OCI-LY3 (cell line): ENCODE results near the gene UGT1A1.

ENCODE experiments used
- H2AFZ ChIP-seq: fragments of 200-600, 300-600 bp; shearing (Covaris generic); 2 replicates; pipeline ENCODE4 v1.6.0; 2014; ENCODE audit warnings: antibody characterized with exemption, low read depth, low read length
- H3K27ac ChIP-seq: fragments of 200-600, 300-600 bp; sonication (generic); 2 replicates; pipeline ENCODE4 v1.5.1; 2014; ENCODE audit warnings: mild to moderate bottlenecking, low read length, moderate library complexity, mixed read lengths
- H3K27me3 ChIP-seq: fragments of 200-600, 300-600 bp; sonication (generic); 2 replicates; pipeline ENCODE4 v1.6.1; 2014; ENCODE audit warnings: low read depth, low read length, mixed read lengths
- H3K36me3 ChIP-seq: fragments of 200-600, 300-600 bp; sonication (generic); replicated peaks from 2 replicates; pipeline ENCODE3; 2014; ENCODE audit warnings: low read depth, low read length, mixed read lengths
- H3K4me1 ChIP-seq: fragments of 300-600, 200-600 bp; sonication (generic); 2 replicates; pipeline ENCODE4 v1.6.1; 2014; ENCODE audit warnings: low read length, mixed read lengths
- H3K4me2 ChIP-seq: fragments of 200-600, 300-600 bp; sonication (generic); 2 replicates; pipeline ENCODE4 v1.6.1; 2014; ENCODE audit warnings: low read length, mixed read lengths
- H3K4me3 ChIP-seq: fragments of 300-600, 200-600 bp; sonication (generic); 2 replicates; pipeline ENCODE4 v1.5.1; 2014; ENCODE audit warnings: antibody characterized with exemption, mild to moderate bottlenecking, low read length, moderate library complexity
- H3K79me2 ChIP-seq: fragments of 300-600, 200-600 bp; shearing (Covaris generic); 2 replicates; pipeline ENCODE4 v1.6.1; 2014; ENCODE audit warnings: mild to moderate bottlenecking, low read length, mixed read lengths
- H3K9ac ChIP-seq: fragments of 300-600, 200-600 bp; shearing (Covaris generic); 2 replicates; pipeline ENCODE4 v1.6.0; 2014; ENCODE audit warnings: mild to moderate bottlenecking, low read length, moderate library complexity
- H3K9me3 ChIP-seq: fragments of 200-600, 300-600 bp; shearing (Covaris generic); 2 replicates; pipeline ENCODE4 v1.6.1; 2014; ENCODE audit warnings: low read length, mixed read lengths; ENCODE audit not compliant: insufficient read depth
- H4K20me1 ChIP-seq: fragments of 200-600, 300-600 bp; sonication (generic); 2 replicates; pipeline ENCODE4 v1.6.1; 2016; ENCODE audit warnings: low read length, mixed read lengths; ENCODE audit not compliant: insufficient read depth
- EZH2phosphoT487 ChIP-seq: fragments of 200-600 bp; shearing (Covaris generic); IDR thresholded peaks from 2 replicates; pipeline ENCODE4 v1.6.1; 2018; ENCODE audit warnings: antibody characterized with exemption, mixed run types, low read depth
- TF ChIP-seq, protein P1 (sequence below): fragments of 200-600, 300-600 bp; sonication (generic); IDR thresholded peaks from 2 replicates; pipeline ENCODE4 v1.5.1; 2014; ENCODE audit warnings: antibody characterized with exemption, low read length, low read depth

Gene UGT1A1

DNA sequence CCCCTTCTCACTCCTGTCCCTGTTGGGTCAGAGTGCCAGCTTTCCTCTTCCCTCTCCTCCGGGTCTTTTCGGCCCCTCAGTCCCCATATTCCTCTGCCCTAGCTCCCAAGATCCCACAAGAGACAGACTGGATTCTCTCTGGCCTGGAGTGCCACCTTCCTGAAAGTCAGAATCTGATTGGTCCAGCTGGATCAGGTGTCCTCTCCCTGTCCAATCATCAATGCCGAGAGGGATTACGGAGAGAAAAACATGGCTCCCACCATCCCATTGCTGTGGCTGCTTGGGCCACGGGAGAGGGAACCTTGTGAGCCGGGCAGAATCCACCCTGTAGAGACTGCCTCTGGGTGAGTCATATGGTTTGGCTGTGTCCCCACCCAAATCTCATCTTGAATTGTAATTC lies 15.3 kb downstream of the UGT1A1 start:
- Histone ChIP-seq H4K20me1 (no peaks in the 10 kb centered on the region), H3K27me3 (no peaks in the 10 kb centered on the region), H3K79me2 (no peaks in the 10 kb centered on the region), H3K27ac (no peak overlapping the region), H3K9ac (no peak overlapping the region), H3K9me3 (no peaks in the 10 kb centered on the region), H3K4me2 (no peak overlapping the region), H3K36me3 (no peaks in the 10 kb centered on the region), H3K4me1 (no peaks in the 10 kb centered on the region), H3K4me3 (no peak overlapping the region), H2AFZ (no peak overlapping the region)
- no peak for TF ChIP-seq EZH2phosphoT487
- TF ChIP-seq, protein P1, sequence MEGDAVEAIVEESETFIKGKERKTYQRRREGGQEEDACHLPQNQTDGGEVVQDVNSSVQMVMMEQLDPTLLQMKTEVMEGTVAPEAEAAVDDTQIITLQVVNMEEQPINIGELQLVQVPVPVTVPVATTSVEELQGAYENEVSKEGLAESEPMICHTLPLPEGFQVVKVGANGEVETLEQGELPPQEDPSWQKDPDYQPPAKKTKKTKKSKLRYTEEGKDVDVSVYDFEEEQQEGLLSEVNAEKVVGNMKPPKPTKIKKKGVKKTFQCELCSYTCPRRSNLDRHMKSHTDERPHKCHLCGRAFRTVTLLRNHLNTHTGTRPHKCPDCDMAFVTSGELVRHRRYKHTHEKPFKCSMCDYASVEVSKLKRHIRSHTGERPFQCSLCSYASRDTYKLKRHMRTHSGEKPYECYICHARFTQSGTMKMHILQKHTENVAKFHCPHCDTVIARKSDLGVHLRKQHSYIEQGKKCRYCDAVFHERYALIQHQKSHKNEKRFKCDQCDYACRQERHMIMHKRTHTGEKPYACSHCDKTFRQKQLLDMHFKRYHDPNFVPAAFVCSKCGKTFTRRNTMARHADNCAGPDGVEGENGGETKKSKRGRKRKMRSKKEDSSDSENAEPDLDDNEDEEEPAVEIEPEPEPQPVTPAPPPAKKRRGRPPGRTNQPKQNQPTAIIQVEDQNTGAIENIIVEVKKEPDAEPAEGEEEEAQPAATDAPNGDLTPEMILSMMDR, result no peak

DNA sequence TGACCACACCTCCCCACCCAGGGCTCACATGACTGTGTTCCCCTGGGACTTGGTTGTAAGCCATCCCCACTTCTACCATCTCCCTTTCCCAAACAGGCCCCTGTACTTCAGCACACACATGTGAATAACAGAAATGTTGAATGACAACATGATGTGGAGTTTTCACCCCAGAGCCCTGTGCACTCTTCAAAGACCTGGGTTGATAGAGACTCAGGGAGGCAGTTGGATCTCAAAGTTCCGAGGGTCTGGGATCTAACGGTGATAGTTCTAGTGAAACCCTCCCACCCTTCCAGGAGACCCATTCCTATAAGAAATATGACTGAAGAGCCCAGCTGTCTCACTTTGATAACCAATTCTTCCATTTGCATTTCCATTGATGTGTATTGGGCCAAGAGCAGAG lies 18.0 kb downstream of the UGT1A1 start, which contains the start of gene MROH2A:
MROH2A (plus strand) TSS at position 301 of the 400 bp plus-strand sequence. CDS start 1,029 bp downstream, outside the sequence.
- no peaks in the 10 kb centered on the region for H3K9me3 ChIP-seq
- no peaks in the 10 kb centered on the region for H3K36me3 ChIP-seq
- H3K4me1 ChIP-seq, result no peaks in the 10 kb centered on the region
- no peak for TF ChIP-seq EZH2phosphoT487
- TF ChIP-seq, protein P1, result no peak
- H3K27ac ChIP-seq, result no peak within 1 kb of the TSS
- H3K4me3 ChIP-seq, result no peak within 1 kb of the TSS
- H3K27me3 ChIP-seq, result no peaks in the 10 kb centered on the region
- H3K4me2 ChIP-seq, result no peak within 1 kb of the TSS
- H3K9ac ChIP-seq, result no peak within 1 kb of the TSS
- no peaks in the 10 kb centered on the region for H4K20me1 ChIP-seq
- no peak within 1 kb of the TSS for H2AFZ ChIP-seq
- no peaks in the 10 kb centered on the region for H3K79me2 ChIP-seq

DNA sequence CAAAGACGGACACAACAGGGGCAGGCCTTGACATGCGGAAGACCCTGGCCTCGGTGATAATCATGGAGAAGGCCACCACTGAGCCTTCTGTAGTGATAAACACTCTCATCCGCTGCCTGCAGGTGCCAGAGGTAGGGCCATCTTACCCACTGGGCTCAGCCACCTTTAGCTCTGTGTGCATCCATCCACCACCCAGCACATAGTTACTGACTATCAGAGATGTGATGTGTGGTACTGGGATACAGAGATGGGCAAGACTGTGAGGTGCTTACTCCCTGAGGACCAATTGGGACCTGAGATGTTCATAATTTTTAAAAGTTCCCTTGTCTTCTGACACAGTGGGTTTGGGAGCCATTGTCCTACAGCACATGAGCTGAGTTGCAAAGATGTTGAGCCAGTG lies 19.7 kb downstream of the UGT1A1 start:
- Histone ChIP-seq H4K20me1 (no peaks in the 10 kb centered on the region), H3K9me3 (no peaks in the 10 kb centered on the region), H3K27me3 (no peaks in the 10 kb centered on the region), H3K4me3 (no peak overlapping the region), H3K79me2 (no peaks in the 10 kb centered on the region), H3K27ac (no peak overlapping the region), H3K4me2 (no peak overlapping the region), H3K9ac (no peak overlapping the region), H2AFZ (no peak overlapping the region), H3K36me3 (no peaks in the 10 kb centered on the region), H3K4me1 (no peaks in the 10 kb centered on the region)
- TF ChIP-seq, protein P1, result no peak
- no peak for TF ChIP-seq EZH2phosphoT487

DNA sequence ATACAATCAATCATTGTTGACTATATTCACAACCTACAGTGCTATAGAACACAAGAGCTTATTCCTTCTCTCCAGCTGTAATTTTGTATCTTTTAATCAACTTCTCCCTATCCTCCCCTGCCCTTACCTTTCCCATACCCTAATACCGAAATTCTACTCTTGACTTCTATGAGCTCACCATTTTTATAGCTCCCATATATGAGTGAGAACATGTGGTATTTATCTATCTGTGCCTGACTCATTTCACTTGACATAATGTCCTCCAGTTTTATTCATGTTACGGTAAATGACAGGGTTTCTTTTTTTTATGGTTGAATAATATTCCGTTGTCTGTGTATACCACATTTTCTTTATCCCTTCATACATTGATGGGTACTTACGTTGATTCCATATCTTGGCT lies 20.7 kb downstream of the UGT1A1 start:
- H3K9ac ChIP-seq, result no peak overlapping the region
- no peak overlapping the region for H3K27ac ChIP-seq
- no peaks in the 10 kb centered on the region for H4K20me1 ChIP-seq
- H3K4me3 ChIP-seq, result no peak overlapping the region
- no peak overlapping the region for H3K4me2 ChIP-seq
- H3K36me3 ChIP-seq, result no peaks in the 10 kb centered on the region
- no peak overlapping the region for H2AFZ ChIP-seq
- no peak for TF ChIP-seq EZH2phosphoT487
- TF ChIP-seq, protein P1, result no peak
- no peaks in the 10 kb centered on the region for H3K27me3 ChIP-seq
- no peaks in the 10 kb centered on the region for H3K79me2 ChIP-seq
- H3K4me1 ChIP-seq, result no peaks in the 10 kb centered on the region
- no peaks in the 10 kb centered on the region for H3K9me3 ChIP-seq
